Choroid plexus epithelial cell (primary cell): ENCODE results near the gene MRPS31.
A peak's percentile ranks its signal among the peaks of the same experiment; 100 is the strongest.

Source experiments
- DNase-seq: peaks from one replicate; pipeline ENCODE4 v3.0.0-alpha.2; 2010; ENCODE audit warnings: low read depth
- H3K4me3 ChIP-seq: 2 replicates; pipeline ENCODE4 v1.5.1; 2011; ENCODE audit warnings: low read depth, mild to moderate bottlenecking, control low read depth, low read length, moderate library complexity
- TF ChIP-seq, protein P1 (sequence below): conservative IDR thresholded peaks from 2 replicates; pipeline ENCODE4 v1.5.1; 2011; ENCODE audit warnings: low read depth, mild to moderate bottlenecking, control low read depth, inconsistent platforms, low read length, moderate library complexity

Gene MRPS31

DNA sequence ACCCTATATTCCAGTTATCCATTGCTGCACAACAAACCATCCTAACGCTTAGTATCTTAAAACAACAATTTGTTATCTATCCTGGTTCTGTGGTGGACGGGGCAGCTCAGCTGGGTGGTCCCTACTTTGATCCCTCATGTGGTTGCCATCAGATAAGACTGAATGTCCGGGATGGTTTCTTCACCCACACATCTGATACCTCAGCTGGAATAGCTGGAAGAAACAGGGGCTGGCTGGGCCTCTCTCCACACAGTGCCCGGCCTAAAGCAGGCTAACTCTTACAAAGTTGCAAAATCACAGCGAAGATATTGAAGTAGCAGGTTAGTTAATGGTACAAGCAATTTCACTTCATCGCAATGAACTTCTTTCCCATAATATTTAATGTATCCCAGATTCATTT is 3.7 kb upstream of the MRPS31 start:
- DNase-seq, result no peak
- TF ChIP-seq, protein P1, sequence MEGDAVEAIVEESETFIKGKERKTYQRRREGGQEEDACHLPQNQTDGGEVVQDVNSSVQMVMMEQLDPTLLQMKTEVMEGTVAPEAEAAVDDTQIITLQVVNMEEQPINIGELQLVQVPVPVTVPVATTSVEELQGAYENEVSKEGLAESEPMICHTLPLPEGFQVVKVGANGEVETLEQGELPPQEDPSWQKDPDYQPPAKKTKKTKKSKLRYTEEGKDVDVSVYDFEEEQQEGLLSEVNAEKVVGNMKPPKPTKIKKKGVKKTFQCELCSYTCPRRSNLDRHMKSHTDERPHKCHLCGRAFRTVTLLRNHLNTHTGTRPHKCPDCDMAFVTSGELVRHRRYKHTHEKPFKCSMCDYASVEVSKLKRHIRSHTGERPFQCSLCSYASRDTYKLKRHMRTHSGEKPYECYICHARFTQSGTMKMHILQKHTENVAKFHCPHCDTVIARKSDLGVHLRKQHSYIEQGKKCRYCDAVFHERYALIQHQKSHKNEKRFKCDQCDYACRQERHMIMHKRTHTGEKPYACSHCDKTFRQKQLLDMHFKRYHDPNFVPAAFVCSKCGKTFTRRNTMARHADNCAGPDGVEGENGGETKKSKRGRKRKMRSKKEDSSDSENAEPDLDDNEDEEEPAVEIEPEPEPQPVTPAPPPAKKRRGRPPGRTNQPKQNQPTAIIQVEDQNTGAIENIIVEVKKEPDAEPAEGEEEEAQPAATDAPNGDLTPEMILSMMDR, result no peak
- no peak overlapping the region for H3K4me3 ChIP-seq

GRCh38 chr13:40772765-40773473 is 1.9 kb upstream of the MRPS31 start:
- no peak overlapping the region for H3K4me3 ChIP-seq
- no peak for DNase-seq
- TF ChIP-seq, protein P1, result no peak

- DNase-seq, result no peak
- H3K4me3 ChIP-seq, result peak overlapping the region; percentile 98
- TF ChIP-seq, protein P1, result no peak
These were observed 419 bp downstream of the MRPS31 start for GRCh38 chr13:40770609-40770933.

GRCh38 chr13:40769970-40770369 is 1.0 kb downstream of the MRPS31 start:
- TF ChIP-seq, protein P1, result no peak
- peak overlapping the region; percentile 98 for H3K4me3 ChIP-seq
- no peak for DNase-seq

- TF ChIP-seq, protein P1, result no peak
- DNase-seq, result no peak
- H3K4me3 ChIP-seq, result no peak overlapping the region
These were observed 5.4 kb downstream of the MRPS31 start for GRCh38 chr13:40765602-40766001.

DNA sequence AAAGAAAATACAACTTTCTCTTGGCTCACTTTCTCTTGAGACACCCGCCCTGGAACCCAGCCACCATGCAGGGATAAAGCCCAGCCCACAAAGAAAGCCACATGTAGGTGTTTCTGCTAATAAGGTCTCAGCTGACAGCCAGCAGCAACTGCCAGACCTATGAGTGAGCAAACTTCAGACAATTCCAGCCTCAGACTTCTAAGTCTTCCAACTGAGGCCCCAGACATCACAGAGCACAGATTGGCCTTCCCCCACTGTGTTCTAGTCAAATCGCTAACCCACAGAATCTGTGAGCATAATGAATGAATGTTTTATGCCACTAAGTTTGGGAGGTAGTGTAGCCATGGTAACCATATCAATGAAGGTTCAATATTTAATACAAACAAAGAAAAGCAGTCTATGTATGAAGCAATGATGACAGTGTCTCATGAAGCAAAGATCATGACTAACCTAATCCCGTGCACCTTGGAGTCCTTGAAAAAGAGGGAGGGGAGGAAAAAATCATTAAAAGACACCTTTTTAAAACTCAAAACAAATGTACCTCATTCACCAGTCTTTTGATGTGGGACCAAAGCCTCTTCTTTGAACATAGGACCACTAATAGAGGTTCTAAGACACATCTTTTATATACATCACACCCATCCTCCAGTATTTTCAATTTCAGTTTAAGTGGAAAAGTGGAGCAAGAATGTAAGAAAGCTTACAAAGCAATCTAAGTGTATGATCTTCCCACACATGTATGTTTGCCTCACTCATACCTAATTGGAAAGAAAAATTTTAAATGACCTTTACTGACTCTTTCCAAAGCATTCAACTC is 6.2 kb downstream of the MRPS31 start:
- DNase-seq, result peak; percentile 50
- TF ChIP-seq, protein P1, result no peak
- no peak overlapping the region for H3K4me3 ChIP-seq

DNA sequence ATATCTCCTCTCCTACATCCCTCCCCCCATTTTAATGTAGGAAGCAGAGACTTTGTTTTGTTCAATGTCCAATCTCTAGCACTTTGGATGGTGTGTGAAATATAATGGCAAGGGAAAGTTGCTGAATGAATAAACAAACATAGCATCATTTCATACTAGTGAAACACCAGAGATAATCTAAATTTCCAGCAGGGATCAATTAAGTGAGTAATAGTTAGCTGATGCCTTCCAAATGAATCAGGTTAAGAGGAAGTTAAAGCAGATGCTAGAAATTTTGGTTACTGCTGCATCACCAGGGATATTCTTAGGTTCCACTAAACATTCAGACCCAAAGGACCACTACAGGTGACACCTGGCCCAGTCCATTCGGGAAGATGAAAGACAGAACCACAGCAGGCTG is 8.1 kb downstream of the MRPS31 start:
- no peak overlapping the region for H3K4me3 ChIP-seq
- TF ChIP-seq, protein P1, result no peak
- DNase-seq, result no peak
